ENCODE results near the gene POLR2A. TPM values are rescaled to one million over a fixed set of nuclear protein-coding genes. Genes with fewer than 3 reads are reported as not detected.

Gene POLR2A
- total and polyA plus RNA-seq, 10 of the 15 experiments (the other 5 are each of a cell fraction or from before 2014, with no cell fraction given): 1.7 to 121 (median 33.4) TPM

- ChIA-PET CTCF (interaction anchor here (0.6 to 3.4 kb wide), 27 partner anchors 10 to 769 kb away, joined by 3 to 58 read pairs (median 4); partner anchors contain the start of genes ACAP1, ATP1B2, CHRNB1 and FXR2), POLR2A (interaction anchor here (0.8 to 8.2 kb wide), 20 partner anchors 8 to 251 kb away, joined by 3 to 63 read pairs (median 6); partner anchors contain the start of genes ACAP1, CD68, CHRNB1 and NEURL4), SMC1A (ENCODE audit: uncharacterized antibody, unreplicated experiment) (interaction anchor here (0.6 to 3.4 kb wide), 11 partner anchors 38 to 297 kb away, joined by 3 to 35 read pairs (median 5); partner anchors contain the start of genes NEURL4, TNFSF13, TP53 and WRAP53), RAD21 (ENCODE audit: unreplicated experiment) (interaction anchor here (0.6 to 3.0 kb wide), 22 partner anchors 9 to 252 kb away, joined by 3 to 21 read pairs (median 5); partner anchors contain the start of genes ACAP1, CD68, CHRNB1 and FXR2)
- intact Hi-C loops (cut with micrococcal nuclease; ENCODE audit: unreplicated experiment): loop anchor here (1.0 to 10.0 kb wide), 6 partner anchors 19 to 391 kb away; partner anchors contain the start of genes KCTD11, SENP3, SLC16A11 and TMEM256
- BruUV-seq (replicated peaks): TSS peak; percentile 90
- Histone ChIP-seq H3K36me3 (ENCODE audit: control insufficient read depth in 2 of 2, insufficient read depth in 2 of 2, low read length in 1 of 2) (no peaks in the 10 kb centered on the region), H3K4me3 (peak overlapping the region; percentile 78), H4K20me1 (ENCODE audit: control insufficient read depth, insufficient read depth) (no peaks in the 10 kb centered on the region), H3K4me2 (ENCODE audit: control insufficient read depth, insufficient read depth) (peak overlapping the region; percentile 85), H3K27me3 (replicated peaks in 1 of 2; ENCODE audit: control insufficient read depth in 2 of 2, insufficient read depth in 2 of 2, low read length in 1 of 2) (peaks cover 0 to 4% of the 10 kb centered on the region in 2 experiments; a peak in 1 of 4 replicates), H3K9ac (ENCODE audit: control insufficient read depth, insufficient read depth, low read length) (peak overlapping the region; percentile 64), H2AFZ (ENCODE audit: control insufficient read depth, low read depth, low read length) (peak overlapping the region; percentile 91), H3K27ac (ENCODE audit: control insufficient read depth, insufficient read depth) (peak overlapping the region; percentile 60), H3K4me1 (ENCODE audit: control insufficient read depth, insufficient read depth, low read length) (peaks cover 26% of the 10 kb centered on the region), H3K9me3 (replicated peaks; ENCODE audit: control insufficient read depth, insufficient read depth, low read length) (no peaks in the 10 kb centered on the region), H3K79me2 (ENCODE audit: control insufficient read depth, insufficient read depth, low read length) (peaks cover 6% of the 10 kb centered on the region)
- DNase-seq (ENCODE audit: low read depth, low spot score) (no peak), FAIRE-seq (no peak), ATAC-seq (peak; percentile 49)
- in situ Hi-C loops (cut with MboI): no loop called here
- WGBS (ENCODE audit: insufficient coverage, insufficient replicate concordance, low lambda C conversion rate, missing lambda C conversion rate): 16% methylated on average over 49 of the region's 49 CpGs
- TF ChIP-seq SUZ12 (IDR thresholded peaks at IDR 0.05; ENCODE audit: unreplicated experiment) (no peak), PML (IDR thresholded peaks at IDR 0.05; ENCODE audit: low read length) (0 out of 2 replicates have a peak, but pooled peaks have one; percentile 22), TAF1 (IDR thresholded peaks at IDR 0.05; ENCODE audit: borderline replicate concordance, low read depth, low read length) (0 out of 2 replicates have a peak, but pooled peaks have one; percentile 15), KLF5 (IDR thresholded peaks at IDR 0.05; ENCODE audit: partially characterized antibody) (peak; percentile 14), ZBED1 (IDR thresholded peaks at IDR 0.05; ENCODE audit: borderline replicate concordance) (0 out of 2 replicates have a peak, but pooled peaks have one; percentile 17), BRCA1 (IDR thresholded peaks at IDR 0.05; ENCODE audit: low read depth, low read length) (no peak), SMC3 (IDR thresholded peaks at IDR 0.05; ENCODE audit: borderline replicate concordance, low read length) (peak; percentile 23; the same call in 1 of the 2 replicates), RUNX3 (IDR thresholded peaks at IDR 0.05; ENCODE audit: low read length) (peak; percentile 51), BMI1 (IDR thresholded peaks at IDR 0.05; ENCODE audit: borderline replicate concordance) (no peak), FOS (IDR thresholded peaks at IDR 0.05; ENCODE audit: borderline replicate concordance, extremely low read depth, insufficient read length) (no peak)
- TF ChIP-seq, protein P1, sequence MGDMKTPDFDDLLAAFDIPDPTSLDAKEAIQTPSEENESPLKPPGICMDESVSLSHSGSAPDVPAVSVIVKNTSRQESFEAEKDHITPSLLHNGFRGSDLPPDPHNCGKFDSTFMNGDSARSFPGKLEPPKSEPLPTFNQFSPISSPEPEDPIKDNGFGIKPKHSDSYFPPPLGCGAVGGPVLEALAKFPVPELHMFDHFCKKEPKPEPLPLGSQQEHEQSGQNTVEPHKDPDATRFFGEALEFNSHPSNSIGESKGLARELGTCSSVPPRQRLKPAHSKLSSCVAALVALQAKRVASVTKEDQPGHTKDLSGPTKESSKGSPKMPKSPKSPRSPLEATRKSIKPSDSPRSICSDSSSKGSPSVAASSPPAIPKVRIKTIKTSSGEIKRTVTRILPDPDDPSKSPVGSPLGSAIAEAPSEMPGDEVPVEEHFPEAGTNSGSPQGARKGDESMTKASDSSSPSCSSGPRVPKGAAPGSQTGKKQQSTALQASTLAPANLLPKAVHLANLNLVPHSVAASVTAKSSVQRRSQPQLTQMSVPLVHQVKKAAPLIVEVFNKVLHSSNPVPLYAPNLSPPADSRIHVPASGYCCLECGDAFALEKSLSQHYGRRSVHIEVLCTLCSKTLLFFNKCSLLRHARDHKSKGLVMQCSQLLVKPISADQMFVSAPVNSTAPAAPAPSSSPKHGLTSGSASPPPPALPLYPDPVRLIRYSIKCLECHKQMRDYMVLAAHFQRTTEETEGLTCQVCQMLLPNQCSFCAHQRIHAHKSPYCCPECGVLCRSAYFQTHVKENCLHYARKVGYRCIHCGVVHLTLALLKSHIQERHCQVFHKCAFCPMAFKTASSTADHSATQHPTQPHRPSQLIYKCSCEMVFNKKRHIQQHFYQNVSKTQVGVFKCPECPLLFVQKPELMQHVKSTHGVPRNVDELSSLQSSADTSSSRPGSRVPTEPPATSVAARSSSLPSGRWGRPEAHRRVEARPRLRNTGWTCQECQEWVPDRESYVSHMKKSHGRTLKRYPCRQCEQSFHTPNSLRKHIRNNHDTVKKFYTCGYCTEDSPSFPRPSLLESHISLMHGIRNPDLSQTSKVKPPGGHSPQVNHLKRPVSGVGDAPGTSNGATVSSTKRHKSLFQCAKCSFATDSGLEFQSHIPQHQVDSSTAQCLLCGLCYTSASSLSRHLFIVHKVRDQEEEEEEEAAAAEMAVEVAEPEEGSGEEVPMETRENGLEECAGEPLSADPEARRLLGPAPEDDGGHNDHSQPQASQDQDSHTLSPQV (IDR thresholded peaks at IDR 0.05): no peak
- TF ChIP-seq, protein P2, sequence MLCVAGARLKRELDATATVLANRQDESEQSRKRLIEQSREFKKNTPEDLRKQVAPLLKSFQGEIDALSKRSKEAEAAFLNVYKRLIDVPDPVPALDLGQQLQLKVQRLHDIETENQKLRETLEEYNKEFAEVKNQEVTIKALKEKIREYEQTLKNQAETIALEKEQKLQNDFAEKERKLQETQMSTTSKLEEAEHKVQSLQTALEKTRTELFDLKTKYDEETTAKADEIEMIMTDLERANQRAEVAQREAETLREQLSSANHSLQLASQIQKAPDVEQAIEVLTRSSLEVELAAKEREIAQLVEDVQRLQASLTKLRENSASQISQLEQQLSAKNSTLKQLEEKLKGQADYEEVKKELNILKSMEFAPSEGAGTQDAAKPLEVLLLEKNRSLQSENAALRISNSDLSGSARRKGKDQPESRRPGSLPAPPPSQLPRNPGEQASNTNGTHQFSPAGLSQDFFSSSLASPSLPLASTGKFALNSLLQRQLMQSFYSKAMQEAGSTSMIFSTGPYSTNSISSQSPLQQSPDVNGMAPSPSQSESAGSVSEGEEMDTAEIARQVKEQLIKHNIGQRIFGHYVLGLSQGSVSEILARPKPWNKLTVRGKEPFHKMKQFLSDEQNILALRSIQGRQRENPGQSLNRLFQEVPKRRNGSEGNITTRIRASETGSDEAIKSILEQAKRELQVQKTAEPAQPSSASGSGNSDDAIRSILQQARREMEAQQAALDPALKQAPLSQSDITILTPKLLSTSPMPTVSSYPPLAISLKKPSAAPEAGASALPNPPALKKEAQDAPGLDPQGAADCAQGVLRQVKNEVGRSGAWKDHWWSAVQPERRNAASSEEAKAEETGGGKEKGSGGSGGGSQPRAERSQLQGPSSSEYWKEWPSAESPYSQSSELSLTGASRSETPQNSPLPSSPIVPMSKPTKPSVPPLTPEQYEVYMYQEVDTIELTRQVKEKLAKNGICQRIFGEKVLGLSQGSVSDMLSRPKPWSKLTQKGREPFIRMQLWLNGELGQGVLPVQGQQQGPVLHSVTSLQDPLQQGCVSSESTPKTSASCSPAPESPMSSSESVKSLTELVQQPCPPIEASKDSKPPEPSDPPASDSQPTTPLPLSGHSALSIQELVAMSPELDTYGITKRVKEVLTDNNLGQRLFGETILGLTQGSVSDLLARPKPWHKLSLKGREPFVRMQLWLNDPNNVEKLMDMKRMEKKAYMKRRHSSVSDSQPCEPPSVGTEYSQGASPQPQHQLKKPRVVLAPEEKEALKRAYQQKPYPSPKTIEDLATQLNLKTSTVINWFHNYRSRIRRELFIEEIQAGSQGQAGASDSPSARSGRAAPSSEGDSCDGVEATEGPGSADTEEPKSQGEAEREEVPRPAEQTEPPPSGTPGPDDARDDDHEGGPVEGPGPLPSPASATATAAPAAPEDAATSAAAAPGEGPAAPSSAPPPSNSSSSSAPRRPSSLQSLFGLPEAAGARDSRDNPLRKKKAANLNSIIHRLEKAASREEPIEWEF (IDR thresholded peaks at IDR 0.05; ENCODE audit: insufficient replicate concordance, low read depth, low read length): no peak
These were observed 48.2 kb upstream of the POLR2A start for GRCh38 chr17:7435676-7436555.

Data from GM12878 (cell line).